B cell (primary cell): ENCODE data around the gene SLC26A1. TPM values are rescaled to one million over a fixed set of nuclear protein-coding genes. Genes with fewer than 3 reads are reported as not detected.

Experiments
- ATAC-seq: fragments of 200-7000 bp; cut with Tn5 transposase; one replicate; pipeline ENCODE4 v1.10.0; 2021; ENCODE audit warnings: low read depth, mild to moderate bottlenecking, moderate number of reproducible peaks, moderate library complexity
- CTCF ChIA-PET: fragments of 350-600 bp; sonication (Branson Sonifier 250); formaldehyde crosslinking; loops from one replicate; lab custom pipeline; 2021; ENCODE audit warnings: antibody characterized with exemption, inconsistent platforms; lab: Charles Lee
- POLR2A ChIA-PET: fragments of 350-600 bp; sonication (Branson Sonifier 250); formaldehyde crosslinking; loops from one replicate; lab custom pipeline; 2021; ENCODE audit warnings: antibody characterized with exemption; lab: Charles Lee
- DNase-seq: peaks from one replicate; pipeline ENCODE4 v3.0.0; 2013
- H2AFZ ChIP-seq: 2 replicates; pipeline ENCODE4 v1.6.1; 2012; ENCODE audit warnings: mild to moderate bottlenecking, low read depth, low read length; ENCODE audit not compliant: insufficient read depth, poor library complexity, severe bottlenecking
- H3K27ac ChIP-seq, 2 donors: 1 replicate in 1 of 2; 2 replicates in 1 of 2; pipeline ENCODE4 v1.5.1; 2012 to 2013; ENCODE audit warnings: low read length in 2 of 2, mild to moderate bottlenecking in 2 of 2, moderate library complexity in 1 of 2
- H3K27me3 ChIP-seq, 4 experiments: fragments of 200-600 bp in 1 of 4; sonication (generic) in 1 of 4; replicated peaks in 1 of 4; 1 replicate in 2 of 4; 2 replicates in 2 of 4; pipeline versions ENCODE4 v1.6.1 to v1.7.0; 2013 to 2016; ENCODE audit warnings: low read length in 3 of 4, mild to moderate bottlenecking in 2 of 4, mixed read lengths in 1 of 4, moderate library complexity in 1 of 4; ENCODE audit not compliant: insufficient read depth in 4 of 4, control insufficient read depth in 3 of 4; ENCODE audit errors: control extremely low read depth in 1 of 4
- H3K36me3 ChIP-seq, 2 experiments: replicated peaks in 1 of 2; 1 replicate in 1 of 2; 2 replicates in 1 of 2; pipeline versions ENCODE4 v1.6.1 to v1.7.1; 2013; ENCODE audit warnings: low read length in 1 of 2; ENCODE audit not compliant: insufficient read depth in 2 of 2, control insufficient read depth in 1 of 2; ENCODE audit errors: control extremely low read depth in 1 of 2, extremely low read depth in 1 of 2
- H3K4me1 ChIP-seq, 2 donors: fragments of 200-600 bp in 1 of 2; sonication (generic) in 1 of 2; 1 replicate in 1 of 2; 2 replicates in 1 of 2; pipeline versions ENCODE4 v1.5.1 to v1.6.1; 2013 to 2017; ENCODE audit warnings: low read length in 2 of 2; ENCODE audit not compliant: control insufficient read depth in 2 of 2, insufficient read depth in 2 of 2
- H3K4me2 ChIP-seq: replicated peaks from 2 replicates; pipeline ENCODE3; 2012; ENCODE audit warnings: mild to moderate bottlenecking, low read depth, low read length; ENCODE audit not compliant: poor library complexity, severe bottlenecking
- H3K4me3 ChIP-seq, 5 experiments: fragments of 200-600 bp in 1 of 5; sonication (generic) in 1 of 5; 1 replicate in 3 of 5; 2 replicates in 2 of 5; pipeline versions ENCODE4 v1.5.1 to v1.7.0; 2011 to 2016; ENCODE audit warnings: low read length in 4 of 5, mild to moderate bottlenecking in 4 of 5, low read depth in 2 of 5, control low read depth in 1 of 5, moderate library complexity in 1 of 5; ENCODE audit not compliant: insufficient read depth in 1 of 5; ENCODE audit errors: control extremely low read depth in 1 of 5, extremely low read depth in 1 of 5
- H3K79me2 ChIP-seq: fragments of 200-600 bp; sonication (generic); one replicate; pipeline ENCODE4 v1.6.0; 2016; ENCODE audit warnings: low read length; ENCODE audit not compliant: control insufficient read depth, insufficient read depth
- H3K9ac ChIP-seq: fragments of 200-600 bp; sonication (generic); 2 replicates; pipeline ENCODE4 v1.6.1; 2017; ENCODE audit warnings: mild to moderate bottlenecking, low read length, moderate library complexity
- H3K9me3 ChIP-seq, 3 donors: one replicate each; pipeline versions ENCODE4 v1.6.1 to v1.7.1; 2013; ENCODE audit warnings: low read length in 2 of 3; ENCODE audit not compliant: control insufficient read depth in 2 of 3, insufficient read depth in 1 of 3; ENCODE audit errors: control extremely low read depth in 1 of 3
- H4K20me1 ChIP-seq: 2 replicates; pipeline ENCODE4 v1.6.0; 2012; ENCODE audit warnings: mild to moderate bottlenecking, low read length; ENCODE audit not compliant: insufficient read depth, control insufficient read depth, poor library complexity, severe bottlenecking
- H3K27ac Mint-ChIP-seq: one replicate; pipeline ENCODE4 v1.8.0; 2021; ENCODE audit warnings: mixed read lengths
- H3K27me3 Mint-ChIP-seq: one replicate; pipeline ENCODE4 v1.8.0; 2021; ENCODE audit warnings: mixed read lengths
- H3K4me1 Mint-ChIP-seq: one replicate; pipeline ENCODE4 v1.8.0; 2021; ENCODE audit warnings: mixed read lengths
- H3K4me3 Mint-ChIP-seq: one replicate; pipeline ENCODE4 v1.8.0; 2021; ENCODE audit warnings: mixed read lengths
- H3K9me3 Mint-ChIP-seq: one replicate; pipeline ENCODE4 v1.8.0; 2022; ENCODE audit warnings: mixed read lengths; ENCODE audit not compliant: insufficient read depth
- CTCF ChIP-seq: fragments of 200-600 bp; IDR thresholded peaks from one replicate; pipeline ENCODE4 v1.8.0; 2022; ENCODE audit warnings: antibody characterized with exemption, mild to moderate bottlenecking
- EZH2 ChIP-seq: IDR thresholded peaks from 2 replicates; pipeline ENCODE4 v1.6.1; 2012; ENCODE audit warnings: borderline replicate concordance, low read depth, mild to moderate bottlenecking, moderate library complexity, low read length; ENCODE audit not compliant: insufficient read depth, poor library complexity, severe bottlenecking
- WGBS: methylation state at CpG from one replicate; pipeline ENCODE4 v1.1.5; 2013; ENCODE audit warnings: missing lambda C conversion rate; ENCODE audit not compliant: insufficient coverage; 5-methylcytosine and 5-hydroxymethylcytosine counted together
- intact Hi-C: fragments of 100-400 bp; cut with micrococcal nuclease; formaldehyde crosslinking; loops from one replicate; pipeline ENCODE4 v1.10.0; 2022
- polyA plus RNA-seq: library from polyadenylated mRNA; depleted of rRNA; stranded (reverse); fragments of >200 nt; gene quantifications from 2 replicates; pipeline ENCODE4 v1.2.3, GENCODE V29; 2012
- total RNA-seq, 2 donors: library from RNA; stranded (reverse); fragments of 120-200 nt in 1 of 2; gene quantifications; 1 replicate in 1 of 2; 2 replicates in 1 of 2; pipeline versions ENCODE4 v1.2.3 to v1.2.4, GENCODE V29; 2013 to 2022

Gene SLC26A1
- total and polyA plus RNA-seq, 2 donors (not counting 1 experiment from before 2014, with no cell fraction given): 0.03 to 1.1 TPM

- H2AFZ ChIP-seq: no peak overlapping the region
- TF ChIP-seq CTCF: no peak
- TF ChIP-seq EZH2: no peak
- ATAC-seq: no peak
- no peak overlapping the region for H3K27ac ChIP-seq
- H3K79me2 ChIP-seq: no peaks in the 10 kb centered on the region
- H3K9ac ChIP-seq: no peak overlapping the region
- WGBS: 88% methylated on average over 25 of the region's 25 CpGs
- intact Hi-C loops: loop anchor here (5.0 kb wide), 2 partner anchors 68 to 577 kb away; no protein-coding TSS in a partner anchor
- peaks cover 0 to 36% (median 0%) of the 10 kb centered on the region in 3 donors for H3K9me3 ChIP-seq
- no peak overlapping the region for H3K4me3 ChIP-seq
- no peak overlapping the region for H3K4me2 ChIP-seq
- CTCF ChIA-PET: interaction anchor here (1.0 kb wide), 1 partner anchor 262 kb away, joined by 3 read pairs; no protein-coding TSS in a partner anchor
- Mint-ChIP-seq H3K9me3 (peaks cover 3% of the 10 kb centered on the region), H3K27ac (peak overlapping the region; percentile 10), H3K27me3 (peaks cover 42% of the 10 kb centered on the region), H3K4me3 (no peak overlapping the region), H3K4me1 (peaks cover 22% of the 10 kb centered on the region)
- DNase-seq: no peak
- no peaks in the 10 kb centered on the region for H3K36me3 ChIP-seq
- POLR2A ChIA-PET: no interaction called here
- H3K27me3 ChIP-seq: peaks cover 0 to 68% (median 32%) of the 10 kb centered on the region in 4 experiments
- H3K4me1 ChIP-seq: peaks cover 26 to 37% of the 10 kb centered on the region in 2 donors
- no peaks in the 10 kb centered on the region for H4K20me1 ChIP-seq
These were observed 11.6 kb upstream of the SLC26A1 start for GRCh38 chr4:1004557-1005485.

GRCh38 chr4:1004071-1004418 is 10.8 kb upstream of the SLC26A1 start:
- Histone ChIP-seq H3K4me2 (no peak overlapping the region), H3K4me3 (no peak overlapping the region), H3K9ac (no peak overlapping the region), H3K27ac (no peak overlapping the region), H3K27me3 (peaks cover 0 to 73% (median 32%) of the 10 kb centered on the region in 4 experiments), H4K20me1 (no peaks in the 10 kb centered on the region), H2AFZ (no peak overlapping the region), H3K9me3 (peaks cover 0 to 41% (median 0%) of the 10 kb centered on the region in 3 donors), H3K36me3 (no peaks in the 10 kb centered on the region), H3K79me2 (no peaks in the 10 kb centered on the region), H3K4me1 (peaks cover 28 to 35% of the 10 kb centered on the region in 2 donors)
- ATAC-seq: no peak
- peaks cover 44% of the 10 kb centered on the region for H3K27me3 Mint-ChIP-seq
- H3K9me3 Mint-ChIP-seq: peaks cover 3% of the 10 kb centered on the region
- no peak overlapping the region for H3K4me3 Mint-ChIP-seq
- ChIA-PET CTCF (no interaction called here), POLR2A (no interaction called here)
- WGBS: 95% methylated on average over 13 of the region's 13 CpGs
- no peak for DNase-seq
- no peak for TF ChIP-seq CTCF
- TF ChIP-seq EZH2: no peak
- H3K27ac Mint-ChIP-seq: no peak overlapping the region
- H3K4me1 Mint-ChIP-seq: peaks cover 25% of the 10 kb centered on the region
- intact Hi-C loops: no loop called here
